ENCODE data around the gene ZBTB32. TPM values are rescaled to one million over a fixed set of nuclear protein-coding genes. Genes with fewer than 3 reads are reported as not detected.
A peak's percentile ranks its signal among the peaks of the same experiment; 100 is the strongest.

Gene ZBTB32
- total RNA-seq, 2 donors from 2014 or later, result 138 to 217 TPM

DNA sequence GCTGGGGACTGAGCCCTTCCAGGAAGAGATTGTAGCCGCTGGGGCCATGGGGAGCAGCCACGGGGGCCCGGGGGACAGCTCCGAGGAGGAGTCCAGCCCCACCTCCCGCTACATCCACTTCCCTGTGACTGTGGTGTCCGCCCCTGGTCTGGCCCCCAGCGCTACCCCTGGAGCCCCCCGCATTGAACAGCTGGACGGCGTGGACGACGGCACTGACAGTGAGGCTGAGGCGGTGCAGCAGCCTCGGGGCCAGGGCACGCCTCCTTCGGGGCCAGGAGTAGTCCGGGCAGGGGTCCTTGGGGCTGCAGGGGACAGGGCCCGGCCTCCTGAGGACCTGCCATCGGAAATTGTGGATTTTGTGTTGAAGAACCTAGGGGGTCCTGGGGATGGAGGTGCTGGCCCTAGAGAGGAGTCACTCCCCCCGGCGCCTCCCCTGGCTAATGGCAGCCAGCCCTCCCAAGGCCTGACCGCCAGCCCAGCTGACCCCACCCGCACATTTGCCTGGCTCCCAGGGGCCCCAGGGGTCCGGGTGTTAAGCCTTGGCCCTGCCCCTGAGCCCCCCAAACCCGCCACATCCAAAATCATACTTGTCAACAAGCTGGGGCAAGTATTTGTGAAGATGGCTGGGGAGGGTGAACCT is 28.3 kb downstream of the ZBTB32 start:
- Mint-ChIP-seq H3K36me3 (ENCODE audit: low read depth) (peaks cover 88% of the 10 kb centered on the region), H3K27ac (no peak overlapping the region), H3K4me1 (peaks cover 31% of the 10 kb centered on the region), H3K4me3 (no peak overlapping the region), H3K9me3 (no peaks in the 10 kb centered on the region), H3K27me3 (no peaks in the 10 kb centered on the region)
- no peak for ATAC-seq (replicated peaks)

DNA sequence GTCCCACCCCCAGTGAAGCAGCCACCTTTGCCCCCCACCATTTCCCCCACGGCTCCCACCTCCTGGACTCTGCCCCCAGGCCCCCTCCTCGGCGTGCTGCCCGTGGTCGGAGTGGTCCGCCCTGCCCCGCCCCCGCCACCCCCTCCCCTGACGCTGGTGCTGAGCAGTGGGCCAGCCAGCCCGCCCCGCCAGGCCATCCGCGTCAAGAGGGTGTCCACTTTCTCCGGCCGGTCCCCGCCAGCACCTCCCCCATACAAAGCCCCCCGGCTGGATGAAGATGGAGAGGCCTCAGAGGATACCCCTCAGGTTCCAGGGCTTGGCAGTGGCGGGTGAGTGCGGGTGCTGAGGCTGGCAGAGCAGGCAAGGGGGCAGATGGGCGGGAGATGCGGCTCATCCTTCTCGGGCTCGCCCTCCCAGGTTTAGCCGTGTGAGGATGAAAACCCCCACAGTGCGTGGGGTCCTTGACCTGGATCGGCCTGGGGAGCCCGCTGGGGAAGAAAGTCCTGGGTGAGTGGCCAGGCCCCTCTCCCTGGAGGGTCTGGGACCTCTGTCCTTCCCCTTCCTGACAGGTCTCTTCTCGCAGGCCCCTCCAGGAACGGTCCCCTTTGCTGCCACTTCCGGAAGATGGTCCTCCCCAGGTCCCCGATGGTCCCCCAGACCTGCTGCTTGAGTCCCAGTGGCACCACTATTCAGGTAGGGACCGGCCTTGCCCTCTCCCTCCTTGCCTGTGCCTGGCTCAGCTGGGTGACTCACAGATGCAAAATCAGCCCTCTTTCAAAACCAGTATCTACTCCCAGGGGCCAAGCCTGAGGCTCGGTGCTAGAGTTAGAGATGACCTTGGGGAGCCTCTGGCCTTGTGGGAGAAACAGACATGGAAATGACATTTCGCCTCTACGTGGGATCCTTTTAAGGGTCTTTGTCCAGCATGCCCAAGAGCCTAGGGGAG is 29.1 kb downstream of the ZBTB32 start:
- peaks cover 88% of the 10 kb centered on the region for H3K36me3 Mint-ChIP-seq (ENCODE audit: low read depth)
- no peak overlapping the region for H3K4me3 Mint-ChIP-seq
- no peaks in the 10 kb centered on the region for H3K27me3 Mint-ChIP-seq
- H3K27ac Mint-ChIP-seq, result peak overlapping the region; percentile 80
- ATAC-seq (replicated peaks), result no peak
- H3K9me3 Mint-ChIP-seq, result no peaks in the 10 kb centered on the region
- H3K4me1 Mint-ChIP-seq, result peaks cover 31% of the 10 kb centered on the region

DNA sequence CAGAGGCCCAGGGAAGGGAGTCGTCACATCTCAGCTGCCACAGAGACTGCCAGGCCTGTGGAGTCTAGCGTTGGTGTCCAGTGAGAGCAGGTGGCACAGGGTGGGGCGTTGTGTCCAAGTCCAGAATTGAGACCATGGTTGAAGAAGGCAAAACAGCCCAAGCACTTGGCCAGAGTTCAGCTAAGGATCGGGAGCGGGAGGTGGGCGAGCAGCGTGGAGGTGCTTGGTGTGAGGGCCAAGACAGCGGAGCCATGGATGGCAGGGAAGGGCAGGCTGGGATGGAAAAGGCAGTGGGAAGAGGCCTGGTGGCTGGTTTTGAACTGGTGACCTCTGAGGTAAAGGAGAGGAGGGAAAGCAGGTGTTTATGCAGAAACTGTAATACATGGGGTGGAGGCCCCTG is 29.9 kb downstream of the ZBTB32 start:
- Mint-ChIP-seq H3K9me3 (no peaks in the 10 kb centered on the region), H3K27ac (peak overlapping the region; percentile 80), H3K4me3 (no peak overlapping the region), H3K36me3 (ENCODE audit: low read depth) (peaks cover 88% of the 10 kb centered on the region), H3K27me3 (no peaks in the 10 kb centered on the region), H3K4me1 (peaks cover 31% of the 10 kb centered on the region)
- no peak for ATAC-seq (replicated peaks)

DNA sequence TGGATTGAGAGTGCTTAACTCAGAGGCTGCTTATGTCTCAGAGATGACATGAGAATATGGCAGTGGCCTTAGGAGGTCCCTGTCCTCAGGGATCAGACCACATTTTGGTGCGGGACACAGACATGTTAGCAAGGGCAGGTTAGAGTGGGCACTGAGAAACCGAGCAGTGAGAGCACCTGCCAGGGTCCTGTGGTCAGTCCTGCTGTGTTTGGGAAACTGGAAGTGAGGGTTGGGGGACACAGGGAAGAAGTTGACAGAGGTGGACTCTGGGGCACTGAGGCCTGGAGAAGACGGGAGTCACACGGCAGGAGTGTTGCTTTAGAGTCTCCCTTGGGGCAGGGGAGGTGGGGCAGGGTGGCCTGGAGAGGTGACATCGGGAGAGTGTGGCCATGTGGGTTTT is 30.5 kb downstream of the ZBTB32 start:
- H3K4me1 Mint-ChIP-seq, result peaks cover 31% of the 10 kb centered on the region
- peaks cover 86% of the 10 kb centered on the region for H3K36me3 Mint-ChIP-seq (ENCODE audit: low read depth)
- no peaks in the 10 kb centered on the region for H3K27me3 Mint-ChIP-seq
- H3K9me3 Mint-ChIP-seq, result no peaks in the 10 kb centered on the region
- no peak overlapping the region for H3K4me3 Mint-ChIP-seq
- no peak for ATAC-seq (replicated peaks)
- peak overlapping the region; percentile 80 for H3K27ac Mint-ChIP-seq

DNA sequence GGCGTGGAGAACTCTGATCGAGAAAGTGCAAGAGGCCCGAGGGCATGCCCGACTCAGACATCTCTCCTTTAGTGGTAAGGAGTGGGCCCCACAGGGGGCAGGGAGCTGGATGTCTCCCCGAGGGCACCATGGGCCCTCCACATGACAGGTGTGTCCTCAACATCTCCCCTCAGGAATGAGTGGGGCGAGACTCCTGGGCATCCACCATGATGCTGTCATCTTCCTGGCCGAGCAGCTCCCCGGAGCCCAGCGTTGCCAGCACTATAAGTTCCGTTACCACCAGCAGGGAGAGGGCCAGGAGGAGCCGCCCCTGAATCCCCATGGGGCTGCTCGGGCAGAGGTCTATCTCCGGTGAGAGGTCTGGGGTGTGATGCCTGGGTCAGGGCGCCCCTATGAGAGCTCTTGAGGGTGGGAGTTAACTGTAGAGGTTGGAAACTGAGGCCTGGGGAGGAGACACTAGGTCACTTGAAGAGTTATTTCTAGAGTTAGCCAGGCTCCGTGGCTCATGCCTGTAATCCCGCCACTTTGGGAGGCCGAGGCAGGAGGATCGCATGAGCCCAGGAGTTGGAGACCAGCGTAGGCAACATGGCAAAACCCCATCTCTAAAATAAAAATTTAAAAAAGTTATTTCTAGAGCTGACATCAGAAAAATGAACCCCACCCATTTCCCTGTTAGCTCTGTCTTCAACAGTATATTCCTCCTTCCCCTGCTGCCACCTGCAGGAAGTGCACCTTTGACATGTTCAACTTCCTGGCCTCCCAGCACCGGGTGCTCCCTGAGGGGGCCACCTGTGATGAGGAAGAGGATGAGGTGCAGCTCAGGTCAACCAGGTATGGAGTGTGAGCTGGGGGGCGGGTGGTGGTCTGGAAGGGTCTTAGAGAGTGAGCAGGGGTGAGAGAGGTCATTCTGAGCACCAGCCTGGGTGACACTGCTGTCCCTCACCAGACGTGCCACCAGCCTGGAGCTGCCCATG is 32.8 kb downstream of the ZBTB32 start:
- no peak for ATAC-seq (replicated peaks)
- Mint-ChIP-seq H3K27ac (peak overlapping the region; percentile 68), H3K36me3 (ENCODE audit: low read depth) (peaks cover 82% of the 10 kb centered on the region), H3K27me3 (no peaks in the 10 kb centered on the region), H3K4me3 (no peak overlapping the region), H3K9me3 (no peaks in the 10 kb centered on the region), H3K4me1 (peaks cover 29% of the 10 kb centered on the region)

DNA sequence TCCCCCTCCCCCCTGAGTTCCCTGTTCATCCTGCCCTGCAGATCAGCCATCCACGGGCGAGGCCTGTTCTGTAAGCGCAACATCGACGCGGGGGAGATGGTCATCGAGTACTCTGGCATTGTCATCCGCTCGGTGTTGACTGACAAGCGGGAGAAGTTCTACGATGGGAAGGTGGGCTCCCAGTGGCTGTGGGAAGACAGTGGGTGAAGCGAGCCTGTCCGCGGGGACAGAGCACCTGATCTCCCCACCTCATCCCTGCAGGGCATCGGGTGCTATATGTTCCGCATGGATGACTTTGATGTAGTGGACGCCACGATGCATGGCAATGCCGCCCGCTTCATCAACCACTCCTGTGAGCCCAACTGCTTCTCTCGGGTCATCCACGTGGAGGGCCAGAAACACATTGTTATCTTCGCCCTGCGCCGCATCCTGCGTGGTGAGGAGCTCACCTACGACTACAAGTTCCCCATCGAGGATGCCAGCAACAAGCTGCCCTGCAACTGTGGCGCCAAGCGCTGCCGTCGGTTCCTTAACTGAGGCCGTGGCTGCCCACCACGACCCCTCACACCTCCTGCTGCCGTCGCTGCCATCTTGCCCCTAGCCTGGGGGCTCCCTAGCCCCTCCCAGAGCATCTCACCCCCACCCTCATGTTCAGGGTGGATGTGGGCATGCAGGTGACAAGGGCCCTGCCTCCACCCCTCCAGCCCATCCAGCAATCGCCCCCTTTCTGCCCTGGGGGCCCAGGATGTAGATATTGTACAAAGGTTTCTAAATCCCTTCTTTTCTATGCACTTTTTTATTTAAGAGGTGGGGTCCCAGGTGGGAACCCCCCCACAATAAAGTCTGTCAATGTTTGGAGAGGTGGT is 33.9 kb downstream of the ZBTB32 start:
- no peak overlapping the region for H3K27ac Mint-ChIP-seq
- no peaks in the 10 kb centered on the region for H3K9me3 Mint-ChIP-seq
- peaks cover 34% of the 10 kb centered on the region for H3K4me1 Mint-ChIP-seq
- H3K36me3 Mint-ChIP-seq (ENCODE audit: low read depth), result peaks cover 89% of the 10 kb centered on the region
- H3K4me3 Mint-ChIP-seq, result peak overlapping the region; percentile 95
- H3K27me3 Mint-ChIP-seq, result no peaks in the 10 kb centered on the region
- ATAC-seq (replicated peaks), result no peak

DNA sequence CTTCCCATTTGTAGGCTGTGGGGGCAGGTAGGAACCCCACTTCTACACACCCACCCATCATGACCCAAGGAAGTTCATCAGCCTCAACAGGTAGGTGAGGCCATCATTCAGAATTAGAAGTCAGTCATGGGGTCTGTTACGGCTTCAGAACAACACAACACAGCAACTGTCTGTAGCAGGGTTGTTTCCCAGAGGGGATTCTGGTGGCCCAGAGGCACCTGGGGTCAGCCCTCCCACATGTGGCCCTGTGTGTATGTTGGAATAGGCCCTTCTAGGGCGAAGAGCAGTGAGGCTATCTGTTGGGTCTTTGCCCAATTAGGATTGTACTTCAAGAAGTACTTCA is 34.5 kb downstream of the ZBTB32 start:
- no peaks in the 10 kb centered on the region for H3K9me3 Mint-ChIP-seq
- peaks cover 33% of the 10 kb centered on the region for H3K4me1 Mint-ChIP-seq
- H3K36me3 Mint-ChIP-seq (ENCODE audit: low read depth), result peaks cover 84% of the 10 kb centered on the region
- H3K27ac Mint-ChIP-seq, result no peak overlapping the region
- no peak for ATAC-seq (replicated peaks)
- no peaks in the 10 kb centered on the region for H3K27me3 Mint-ChIP-seq
- H3K4me3 Mint-ChIP-seq, result peak overlapping the region; percentile 95

DNA sequence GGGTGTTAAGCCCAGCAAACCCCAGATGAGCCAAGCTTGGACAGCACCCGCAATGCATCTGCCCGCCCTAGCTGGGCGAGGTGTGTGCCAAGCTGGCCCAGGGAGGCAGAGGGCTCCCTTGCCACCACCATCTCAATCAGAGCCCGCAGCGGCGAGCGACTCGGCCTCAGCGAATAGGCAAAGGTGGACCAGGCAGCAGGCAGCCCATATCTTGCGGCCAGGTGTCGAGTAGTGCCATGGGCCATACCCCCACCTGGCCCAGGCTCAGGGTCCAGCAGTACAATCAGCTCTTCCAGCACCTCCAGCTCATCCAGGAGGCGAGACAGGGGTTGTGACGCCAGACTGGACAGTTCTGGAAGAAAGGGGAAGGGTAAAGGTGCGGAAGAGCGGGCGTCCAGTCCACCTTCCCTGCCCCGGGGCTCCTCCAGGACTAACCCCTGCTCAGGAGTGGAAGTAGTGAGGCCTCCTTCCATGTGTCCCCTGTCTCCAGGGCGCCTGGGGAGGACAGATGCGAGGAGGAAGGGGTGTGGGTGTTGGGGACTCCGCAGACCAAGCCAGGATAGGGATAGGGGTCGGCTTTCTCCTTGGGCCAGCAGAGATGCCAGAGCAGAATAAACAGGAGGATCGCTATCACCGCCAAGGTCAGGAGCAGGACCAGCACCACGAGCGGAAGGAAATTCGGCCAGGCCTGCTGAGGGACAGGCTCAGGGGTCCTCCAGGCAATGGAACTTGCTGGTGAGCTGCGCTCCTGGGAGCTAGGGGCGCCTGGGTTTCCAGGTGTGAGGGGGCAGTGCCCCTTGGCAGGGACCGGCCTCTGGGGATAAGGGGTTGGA is 35.1 kb downstream of the ZBTB32 start:
- Mint-ChIP-seq H3K4me1 (peaks cover 31% of the 10 kb centered on the region), H3K27ac (peak overlapping the region; percentile 5), H3K36me3 (ENCODE audit: low read depth) (peaks cover 77% of the 10 kb centered on the region), H3K9me3 (no peaks in the 10 kb centered on the region), H3K27me3 (no peaks in the 10 kb centered on the region), H3K4me3 (peak overlapping the region; percentile 95)
- ATAC-seq (replicated peaks), result no peak

DNA sequence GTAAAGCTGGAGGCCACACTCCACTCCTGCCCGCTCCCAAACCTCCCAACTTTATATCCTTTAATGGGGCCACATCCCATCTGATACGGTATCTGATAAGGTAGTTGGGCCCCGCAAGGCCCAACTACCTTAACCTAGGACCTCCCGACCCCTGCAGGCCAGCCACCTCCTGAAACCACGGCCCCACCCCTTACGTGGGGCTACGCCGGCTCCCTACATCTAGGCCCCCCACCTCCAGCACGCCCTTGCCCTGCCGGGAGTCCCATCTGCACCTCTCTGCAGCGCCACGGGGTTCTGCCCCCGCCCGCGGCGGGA is 35.7 kb downstream of the ZBTB32 start:
- Mint-ChIP-seq H3K27ac (no peak overlapping the region), H3K4me3 (peak overlapping the region; percentile 95)

DNA sequence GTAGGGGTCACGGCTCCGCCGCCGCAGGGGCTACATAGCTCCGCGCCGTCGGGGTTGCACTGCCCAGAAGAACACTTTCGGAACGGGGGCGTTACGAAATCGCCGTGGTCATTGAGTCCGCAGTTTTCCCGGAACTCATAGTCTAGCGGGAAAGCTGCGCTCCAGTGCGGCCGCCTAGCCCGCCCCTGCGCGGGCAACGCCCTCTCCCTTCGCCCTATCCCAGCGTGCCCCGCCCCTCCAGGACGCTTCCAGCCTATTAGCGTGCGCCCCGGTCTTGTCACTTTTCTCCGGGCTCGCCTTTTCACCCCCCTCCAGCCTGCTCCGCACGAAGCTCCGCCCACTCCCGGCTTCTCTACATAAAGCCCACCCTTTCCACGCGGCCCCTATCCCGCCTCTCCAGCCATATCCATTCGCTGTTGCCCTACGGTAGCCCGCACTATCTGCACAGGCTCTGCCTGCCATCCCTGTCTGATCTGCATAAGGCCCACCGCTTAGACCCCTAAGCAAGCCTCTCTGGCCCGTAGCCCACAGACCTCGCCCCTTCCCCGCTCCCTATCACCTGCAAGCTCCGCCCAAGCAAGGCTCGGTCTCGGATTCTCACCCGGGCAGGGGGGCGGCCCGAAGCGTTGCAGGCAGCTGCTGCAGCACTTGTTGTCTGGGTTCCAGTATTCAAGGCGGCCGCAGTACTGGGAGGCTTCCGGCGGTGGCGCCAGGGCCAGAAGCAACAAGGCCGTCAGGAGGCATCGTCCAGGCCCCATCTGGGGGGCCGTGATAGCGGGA is 36.3 kb downstream of the ZBTB32 start:
- peak overlapping the region; percentile 95 for H3K4me3 Mint-ChIP-seq
- peak overlapping the region; percentile 99 for H3K27ac Mint-ChIP-seq
- no peaks in the 10 kb centered on the region for H3K27me3 Mint-ChIP-seq
- no peaks in the 10 kb centered on the region for H3K9me3 Mint-ChIP-seq
- H3K4me1 Mint-ChIP-seq, result peaks cover 24% of the 10 kb centered on the region
- ATAC-seq (replicated peaks), result peak; percentile 75
- peaks cover 75% of the 10 kb centered on the region for H3K36me3 Mint-ChIP-seq (ENCODE audit: low read depth)

More for the DNA sequence above, 35.7 kb downstream of the ZBTB32 start:
- no peaks in the 10 kb centered on the region for H3K27me3 Mint-ChIP-seq
- H3K4me1 Mint-ChIP-seq, result peaks cover 27% of the 10 kb centered on the region
- H3K36me3 Mint-ChIP-seq (ENCODE audit: low read depth), result peaks cover 75% of the 10 kb centered on the region
- H3K9me3 Mint-ChIP-seq, result no peaks in the 10 kb centered on the region
- ATAC-seq (replicated peaks), result peak; percentile 12

DNA sequence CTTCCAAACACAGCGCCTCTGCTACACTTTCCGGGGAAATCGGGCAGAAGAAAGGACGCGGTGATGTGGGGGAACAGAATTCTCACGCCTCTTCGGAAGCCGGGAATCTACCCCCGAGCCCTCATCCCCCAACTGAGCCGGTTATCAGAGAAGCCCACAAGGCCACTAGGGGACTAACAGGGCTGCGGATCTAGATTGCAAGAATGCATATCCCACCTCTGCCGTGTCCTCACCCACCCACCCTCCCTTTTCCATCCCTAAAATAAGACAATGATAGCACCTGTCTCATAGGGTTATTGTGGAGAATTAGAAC is 36.8 kb downstream of the ZBTB32 start:
- Mint-ChIP-seq H3K27ac (peak overlapping the region; percentile 99), H3K27me3 (no peaks in the 10 kb centered on the region), H3K4me1 (peaks cover 23% of the 10 kb centered on the region), H3K9me3 (no peaks in the 10 kb centered on the region), H3K4me3 (peak overlapping the region; percentile 95), H3K36me3 (ENCODE audit: low read depth) (peaks cover 69% of the 10 kb centered on the region)
- no peak for ATAC-seq (replicated peaks)

DNA sequence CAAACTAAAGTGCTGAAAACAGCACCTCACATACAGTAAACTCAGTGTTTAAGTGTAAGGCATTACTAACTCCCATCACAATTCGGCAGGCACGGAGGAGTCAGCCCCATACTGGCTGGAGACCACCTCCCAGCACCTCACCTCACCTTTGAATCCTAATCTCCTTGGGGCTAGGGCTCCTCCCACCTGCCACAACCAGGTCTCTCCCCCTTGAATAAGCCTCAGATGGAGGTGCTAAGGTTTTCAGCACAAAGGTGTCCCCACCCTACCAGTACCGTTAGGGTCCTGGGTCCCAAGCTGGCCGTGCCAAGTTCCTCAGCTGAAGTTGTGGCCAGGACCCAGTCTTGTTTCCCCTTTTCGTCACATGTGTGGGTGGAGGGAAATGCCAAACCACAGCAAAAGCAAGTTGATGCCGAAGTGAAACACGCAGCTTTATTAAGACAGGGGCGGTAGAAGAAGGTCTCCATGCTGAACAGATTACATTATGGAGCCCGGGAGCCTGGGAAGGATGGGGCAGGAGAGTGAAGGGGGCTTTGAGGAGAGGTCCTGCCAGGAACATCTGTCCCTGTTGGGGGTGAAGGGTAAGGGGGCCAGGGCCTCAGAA is 37.9 kb downstream of the ZBTB32 start, which contains the start of gene IGFLR1:
IGFLR1 (minus strand) TSS at position 332 of the 604 bp plus-strand sequence. CDS start 1,272 bp downstream, outside the sequence.
- Mint-ChIP-seq H3K4me3 (peak within 1 kb of the TSS; percentile 95), H3K27ac (peak within 1 kb of the TSS; percentile 99), H3K36me3 (ENCODE audit: low read depth) (peaks cover 59% of the 10 kb centered on the region), H3K27me3 (no peaks in the 10 kb centered on the region), H3K4me1 (peaks cover 22% of the 10 kb centered on the region), H3K9me3 (no peaks in the 10 kb centered on the region)
- ATAC-seq (replicated peaks), result peak; percentile 11

All from activated T-helper 17 cell treated with anti-CD3 and anti-CD28 coated beads, Interleukin-2, amount 50 U/mL, for 72 hours (primary cell).